ENCODE results near the gene KLRF1.

KLRF1 gene

GRCh38 chr12:9784816-9785215, 42.5 kb upstream of the KLRF1 start:
- H3K36me3 ChIP-seq, result no peaks in the 10 kb centered on the region
- no peak for TF ChIP-seq CTCF (IDR thresholded peaks at IDR 0.05; ENCODE audit: low read depth, low read length)
- DNase-seq, result no peak
- no peak overlapping the region for H3K4me3 ChIP-seq (ENCODE audit: low read depth, low read length)
- H3K9me3 ChIP-seq (ENCODE audit: severe bottlenecking), result no peaks in the 10 kb centered on the region
- H3K27me3 ChIP-seq (ENCODE audit: insufficient read depth, low read depth, severe bottlenecking), result no peaks in the 10 kb centered on the region
- H3K27ac ChIP-seq, result no peak overlapping the region

- Histone ChIP-seq H3K27ac (no peak overlapping the region), H3K9me3 (ENCODE audit: severe bottlenecking) (peaks cover 3% of the 10 kb centered on the region), H3K36me3 (no peaks in the 10 kb centered on the region), H3K4me3 (ENCODE audit: low read depth, low read length) (no peak overlapping the region), H3K27me3 (ENCODE audit: insufficient read depth, low read depth, severe bottlenecking) (no peaks in the 10 kb centered on the region)
- DNase-seq, result no peak
- no peak for TF ChIP-seq CTCF (IDR thresholded peaks at IDR 0.05; ENCODE audit: low read depth, low read length)
Measured at GRCh38 chr12:9786726-9787717, 40.3 kb upstream of the KLRF1 start.

- no peak for DNase-seq
- Histone ChIP-seq H3K27me3 (ENCODE audit: insufficient read depth, low read depth, severe bottlenecking) (no peaks in the 10 kb centered on the region), H3K36me3 (no peaks in the 10 kb centered on the region), H3K4me3 (ENCODE audit: low read depth, low read length) (no peak overlapping the region), H3K27ac (no peak overlapping the region), H3K9me3 (ENCODE audit: severe bottlenecking) (peaks cover 3% of the 10 kb centered on the region)
- no peak for TF ChIP-seq CTCF (IDR thresholded peaks at IDR 0.05; ENCODE audit: low read depth, low read length)
Measured at GRCh38 chr12:9792185-9792900, 34.9 kb upstream of the KLRF1 start.

- Histone ChIP-seq H3K36me3 (no peaks in the 10 kb centered on the region), H3K27ac (no peak overlapping the region), H3K4me3 (ENCODE audit: low read depth, low read length) (no peak overlapping the region), H3K27me3 (ENCODE audit: insufficient read depth, low read depth, severe bottlenecking) (no peaks in the 10 kb centered on the region), H3K9me3 (ENCODE audit: severe bottlenecking) (peaks cover 3% of the 10 kb centered on the region)
- DNase-seq, result no peak
- TF ChIP-seq CTCF (IDR thresholded peaks at IDR 0.05; ENCODE audit: low read depth, low read length), result no peak
Measured at GRCh38 chr12:9792961-9793617, 34.2 kb upstream of the KLRF1 start.

- TF ChIP-seq CTCF (IDR thresholded peaks at IDR 0.05; ENCODE audit: low read depth, low read length), result no peak
- H3K36me3 ChIP-seq, result no peaks in the 10 kb centered on the region
- H3K9me3 ChIP-seq (ENCODE audit: severe bottlenecking), result peaks cover 3% of the 10 kb centered on the region
- no peak overlapping the region for H3K4me3 ChIP-seq (ENCODE audit: low read depth, low read length)
- DNase-seq, result no peak
- no peaks in the 10 kb centered on the region for H3K27me3 ChIP-seq (ENCODE audit: insufficient read depth, low read depth, severe bottlenecking)
- H3K27ac ChIP-seq, result no peak overlapping the region
Measured at GRCh38 chr12:9793779-9794395, 33.4 kb upstream of the KLRF1 start.
